HG03066 (cell line): ENCODE measurements around the gene CEP170B.

ENCODE experiments used
- ATAC-seq: cut with Tn5 transposase; IDR thresholded peaks from one replicate; pipeline ENCODE4 v1.9.1; 2021; ENCODE audit warnings: low read depth; ENCODE audit not compliant: unreplicated experiment

The CEP170B gene

DNA sequence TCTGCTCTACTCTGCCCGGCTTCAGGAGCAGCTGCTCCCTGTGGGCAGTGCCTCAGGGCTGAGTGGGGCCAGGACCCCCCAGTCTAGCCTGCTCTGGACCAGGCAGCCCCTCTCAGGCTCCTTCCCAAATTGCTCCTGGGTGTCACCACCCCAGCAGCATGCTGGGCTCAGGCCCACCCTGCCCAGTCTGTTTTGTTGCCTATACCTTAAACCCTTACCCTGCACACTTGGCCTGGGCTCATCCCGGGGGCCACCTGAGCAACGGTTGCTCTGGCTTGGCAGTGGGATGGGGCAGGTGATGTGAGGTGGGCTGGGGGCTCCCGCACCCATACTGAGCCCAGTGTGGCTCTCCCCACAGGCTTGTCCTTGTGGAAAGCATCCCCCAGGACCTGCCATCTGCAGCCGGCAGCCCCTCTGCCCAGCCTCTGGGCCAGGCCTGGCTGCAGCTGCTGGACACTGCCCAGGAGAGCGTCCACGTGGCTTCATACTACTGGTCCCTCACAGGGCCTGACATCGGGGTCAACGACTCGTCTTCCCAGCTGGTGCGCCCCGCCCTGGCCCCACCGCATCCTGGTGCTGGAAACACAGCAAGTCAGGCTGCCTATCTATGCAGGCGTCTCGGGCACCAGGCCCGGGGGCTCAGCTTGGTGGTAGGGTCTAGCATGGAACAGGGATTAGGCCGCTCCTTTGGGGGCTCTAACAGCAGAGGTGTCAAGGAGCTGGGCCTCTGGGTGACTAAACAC, 63.5 kb downstream of the CEP170B start:
- ATAC-seq: no peak

DNA sequence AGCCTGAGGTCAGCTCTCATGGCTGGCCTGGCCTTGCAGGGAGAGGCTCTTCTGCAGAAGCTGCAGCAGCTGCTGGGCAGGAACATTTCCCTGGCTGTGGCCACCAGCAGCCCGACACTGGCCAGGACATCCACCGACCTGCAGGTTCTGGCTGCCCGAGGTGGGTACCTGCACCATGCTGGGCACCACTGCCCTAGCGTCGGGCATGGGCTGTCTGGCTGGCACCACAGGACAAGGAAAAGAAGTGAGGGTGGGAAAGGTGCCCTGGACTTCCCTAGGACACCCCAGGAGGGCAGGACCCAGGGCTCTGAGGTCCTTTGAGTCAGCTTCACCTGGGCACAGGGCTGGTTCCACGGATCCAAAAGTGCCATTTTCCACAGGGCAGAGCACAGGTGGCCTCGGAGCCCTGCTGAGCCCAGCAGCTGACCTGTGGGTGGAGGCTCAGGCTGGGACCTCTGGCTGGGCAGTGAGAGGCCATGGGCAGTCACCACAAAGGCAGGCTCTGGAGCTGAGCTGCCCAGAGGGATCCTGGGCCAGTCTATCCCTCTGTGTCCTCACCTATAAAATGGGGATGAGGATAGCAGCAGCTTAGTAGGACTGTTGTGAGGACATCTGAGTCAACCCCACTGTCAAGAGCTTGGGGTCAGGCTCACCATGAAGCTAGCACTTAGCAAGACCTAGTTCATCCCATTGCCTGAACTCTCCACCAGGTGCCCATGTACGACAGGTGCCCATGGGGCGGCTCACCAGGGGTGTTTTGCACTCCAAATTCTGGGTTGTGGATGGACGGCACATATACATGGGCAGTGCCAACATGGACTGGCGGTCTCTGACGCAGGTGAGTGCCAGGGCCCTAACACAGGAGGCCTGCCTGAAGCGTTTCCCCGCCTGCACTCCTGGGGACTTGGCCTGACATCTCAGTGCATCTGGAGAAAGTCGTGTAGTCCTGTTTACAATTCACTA, 64.5 kb downstream of the CEP170B start:
- no peak for ATAC-seq

DNA sequence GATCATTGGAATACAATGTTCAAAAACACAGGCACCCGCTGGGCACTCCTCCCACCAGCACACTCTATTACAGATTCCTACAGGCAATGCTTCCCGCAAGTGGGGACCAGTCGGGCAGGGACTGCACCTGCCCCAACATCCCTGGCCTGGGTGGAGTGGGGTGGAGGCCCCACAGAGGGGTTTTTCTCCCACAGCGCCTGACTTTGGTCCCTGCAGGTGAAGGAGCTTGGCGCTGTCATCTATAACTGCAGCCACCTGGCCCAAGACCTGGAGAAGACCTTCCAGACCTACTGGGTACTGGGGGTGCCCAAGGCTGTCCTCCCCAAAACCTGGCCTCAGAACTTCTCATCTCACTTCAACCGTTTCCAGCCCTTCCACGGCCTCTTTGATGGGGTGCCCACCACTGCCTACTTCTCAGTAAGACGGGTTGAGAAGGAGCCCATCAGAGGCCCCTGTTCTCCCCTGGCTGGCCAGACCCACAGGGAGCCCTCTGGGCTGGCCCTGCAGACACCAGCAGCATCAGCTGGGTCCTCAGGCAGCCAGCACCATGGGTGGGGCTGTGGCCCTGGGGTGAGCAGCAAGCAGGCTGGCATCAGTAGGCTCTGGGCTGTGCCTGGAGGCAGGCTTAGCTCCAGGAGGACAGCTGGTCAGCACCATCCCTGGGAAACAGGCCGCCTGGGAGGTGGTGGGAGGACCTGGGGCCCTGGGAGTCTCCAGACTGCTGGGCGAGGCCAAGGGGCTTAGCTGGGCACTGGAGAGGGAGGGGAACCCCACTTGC, 65.6 kb downstream of the CEP170B start:
- ATAC-seq: no peak

DNA sequence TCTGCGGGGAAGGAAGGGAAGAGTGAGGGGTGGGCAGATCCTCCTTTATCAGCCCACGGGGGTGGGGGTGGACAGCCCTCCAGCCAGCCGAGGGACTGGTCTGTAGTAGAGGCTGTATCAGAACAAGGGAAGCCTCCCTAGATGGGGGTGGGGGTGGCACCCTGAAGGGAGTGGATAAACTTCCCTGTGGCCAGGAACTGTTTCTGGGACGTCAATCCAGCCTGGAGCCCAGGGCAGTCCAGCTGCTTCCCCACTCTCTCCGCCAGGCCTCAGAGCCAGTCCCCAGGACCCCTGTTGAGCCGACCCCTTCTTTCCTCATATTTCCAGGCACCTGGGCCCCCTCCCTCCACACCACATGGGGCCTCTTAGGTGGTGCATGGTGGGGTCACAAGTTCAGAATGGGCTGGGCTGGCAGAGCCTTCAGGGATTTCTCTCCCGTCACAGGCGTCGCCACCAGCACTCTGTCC, 66.3 kb downstream of the CEP170B start:
- ATAC-seq: no peak

DNA sequence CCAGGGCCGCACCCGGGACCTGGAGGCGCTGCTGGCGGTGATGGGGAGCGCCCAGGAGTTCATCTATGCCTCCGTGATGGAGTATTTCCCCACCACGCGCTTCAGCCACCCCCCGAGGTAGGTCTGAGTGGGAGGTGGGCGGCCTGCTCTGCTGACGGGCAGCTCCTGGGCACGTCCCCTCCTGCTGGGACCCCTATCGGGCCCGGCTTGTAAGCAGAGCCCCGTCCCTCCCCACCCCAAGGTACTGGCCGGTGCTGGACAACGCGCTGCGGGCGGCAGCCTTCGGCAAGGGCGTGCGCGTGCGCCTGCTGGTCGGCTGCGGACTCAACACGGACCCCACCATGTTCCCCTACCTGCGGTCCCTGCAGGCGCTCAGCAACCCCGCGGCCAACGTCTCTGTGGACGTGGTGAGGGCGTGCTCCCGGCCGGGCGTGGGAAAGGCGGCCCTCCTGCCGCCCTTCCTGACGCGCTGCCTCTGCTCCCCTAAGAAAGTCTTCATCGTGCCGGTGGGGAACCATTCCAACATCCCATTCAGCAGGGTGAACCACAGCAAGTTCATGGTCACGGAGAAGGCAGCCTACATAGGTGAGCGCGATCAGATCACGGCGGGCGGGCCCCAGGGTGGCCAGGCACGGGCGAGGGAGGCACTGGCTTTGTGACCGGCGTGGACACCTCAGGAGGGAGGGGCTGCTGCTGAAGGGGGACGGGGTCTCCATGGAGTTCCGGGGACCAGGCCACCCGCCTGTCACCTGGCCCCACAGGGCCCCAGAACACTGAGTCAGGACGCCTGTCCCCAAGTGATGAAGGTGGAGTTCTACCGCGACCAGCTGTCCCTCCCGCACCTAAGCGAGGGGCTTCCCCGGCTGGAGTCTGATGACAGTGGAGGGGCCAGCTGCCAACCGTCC, 67.0 kb downstream of the CEP170B start:
- no peak for ATAC-seq

DNA sequence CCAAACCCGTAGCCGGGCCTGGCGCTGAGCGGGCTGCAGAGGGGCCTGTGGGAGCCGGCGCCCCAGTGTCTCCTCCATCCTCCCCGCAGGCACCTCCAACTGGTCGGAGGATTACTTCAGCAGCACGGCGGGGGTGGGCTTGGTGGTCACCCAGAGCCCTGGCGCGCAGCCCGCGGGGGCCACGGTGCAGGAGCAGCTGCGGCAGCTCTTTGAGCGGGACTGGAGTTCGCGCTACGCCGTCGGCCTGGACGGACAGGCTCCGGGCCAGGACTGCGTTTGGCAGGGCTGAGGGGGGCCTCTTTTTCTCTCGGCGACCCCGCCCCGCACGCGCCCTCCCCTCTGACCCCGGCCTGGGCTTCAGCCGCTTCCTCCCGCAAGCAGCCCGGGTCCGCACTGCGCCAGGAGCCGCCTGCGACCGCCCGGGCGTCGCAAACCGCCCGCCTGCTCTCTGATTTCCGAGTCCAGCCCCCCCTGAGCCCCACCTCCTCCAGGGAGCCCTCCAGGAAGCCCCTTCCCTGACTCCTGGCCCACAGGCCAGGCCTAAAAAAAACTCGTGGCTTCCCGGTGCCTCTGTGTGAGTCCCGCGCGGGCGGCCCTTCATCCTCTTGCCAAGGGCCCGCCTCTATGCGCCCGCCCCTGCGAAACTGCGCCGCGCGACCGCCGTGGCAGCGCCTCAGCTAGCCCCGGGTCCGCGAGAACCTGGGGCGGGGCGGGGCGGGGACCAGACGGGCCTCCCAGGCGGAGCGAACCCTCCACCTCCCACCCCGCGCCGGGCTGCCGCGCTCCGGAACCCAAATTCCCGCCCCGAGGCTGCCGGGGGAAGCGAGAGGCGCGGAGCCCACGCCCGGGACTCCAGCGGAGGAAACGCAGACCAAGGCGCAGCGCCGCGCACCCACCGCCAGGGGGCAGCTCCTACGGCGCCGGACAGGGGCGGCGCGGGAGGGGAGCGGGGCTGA, 67.9 kb downstream of the CEP170B start:
- no peak for ATAC-seq

DNA sequence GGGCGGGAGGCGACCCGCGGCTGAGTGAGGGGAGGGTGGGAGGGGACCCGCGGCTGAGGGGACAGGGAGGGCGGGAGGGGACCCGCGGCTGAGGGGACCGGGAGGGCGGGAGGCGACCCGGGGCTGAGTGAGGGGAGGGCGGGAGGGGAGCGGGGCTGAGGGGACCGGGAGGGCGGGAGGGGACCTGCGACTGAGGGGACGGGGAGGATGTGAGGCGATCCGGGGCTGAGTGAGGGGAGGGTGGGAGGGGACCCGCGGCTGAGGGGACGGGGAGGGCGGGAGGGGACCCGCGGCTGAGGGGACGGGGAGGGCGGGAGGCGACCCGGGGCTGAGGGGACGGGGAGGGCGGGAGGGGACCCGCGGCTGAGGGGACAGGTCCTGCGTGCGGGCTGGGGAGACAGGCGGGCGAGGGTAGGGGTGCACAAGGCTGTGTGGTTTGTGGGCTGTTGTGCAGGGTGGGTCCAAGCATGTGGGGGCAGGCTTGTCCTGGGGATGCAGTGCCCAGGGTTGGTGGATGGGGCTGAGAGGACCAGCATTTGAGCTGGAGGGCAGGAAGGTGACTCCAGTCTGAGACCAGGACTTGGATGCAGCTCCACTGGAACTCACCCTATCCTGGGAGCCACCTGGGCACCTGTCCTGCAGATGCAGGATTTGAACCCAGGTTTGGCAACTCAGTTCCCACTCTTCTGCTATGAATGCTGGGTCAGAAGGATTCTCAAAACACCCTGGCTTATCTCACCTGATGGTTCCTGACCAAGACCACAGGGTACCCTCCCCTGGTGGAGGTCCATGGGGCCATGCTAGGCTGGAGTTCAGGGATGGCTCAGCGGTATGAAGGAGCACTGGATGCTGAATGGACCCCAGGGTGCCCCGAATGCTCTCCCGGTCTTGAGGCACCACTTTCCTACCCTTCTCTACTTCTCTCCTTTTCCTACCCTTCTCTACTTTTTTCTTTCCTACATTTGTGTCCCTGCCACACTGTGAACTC, 69.0 kb downstream of the CEP170B start:
- ATAC-seq: no peak

DNA sequence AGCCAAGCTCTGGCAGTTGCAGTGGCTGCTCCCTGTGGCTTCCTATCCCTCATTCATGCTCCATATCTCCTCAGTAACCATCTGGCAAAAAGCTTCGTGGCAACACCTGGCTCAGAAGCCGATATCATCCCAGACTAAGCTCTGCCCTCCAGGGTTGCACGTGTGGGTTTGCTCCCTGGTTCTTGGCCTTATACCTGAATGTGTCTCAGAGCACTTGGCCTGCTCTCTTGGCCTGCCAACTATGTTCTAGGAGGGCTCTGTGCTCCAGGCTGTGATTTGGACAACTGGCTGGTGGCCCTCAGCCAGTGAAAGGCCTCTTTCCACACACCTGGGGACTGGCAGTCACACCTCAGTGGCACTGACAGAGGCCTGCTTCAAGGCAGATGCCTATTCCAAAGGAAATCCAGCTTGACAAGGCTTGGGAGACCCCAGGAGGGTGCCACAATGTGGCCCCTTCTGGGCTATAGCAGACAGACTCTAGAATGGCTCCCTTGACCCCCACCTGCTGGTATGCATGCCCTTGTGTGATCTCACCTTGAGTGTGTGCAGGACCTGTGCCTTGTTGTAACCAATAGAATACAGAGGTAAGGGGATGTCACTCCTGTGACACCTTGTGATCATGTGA, 70.1 kb downstream of the CEP170B start:
- no peak for ATAC-seq

DNA sequence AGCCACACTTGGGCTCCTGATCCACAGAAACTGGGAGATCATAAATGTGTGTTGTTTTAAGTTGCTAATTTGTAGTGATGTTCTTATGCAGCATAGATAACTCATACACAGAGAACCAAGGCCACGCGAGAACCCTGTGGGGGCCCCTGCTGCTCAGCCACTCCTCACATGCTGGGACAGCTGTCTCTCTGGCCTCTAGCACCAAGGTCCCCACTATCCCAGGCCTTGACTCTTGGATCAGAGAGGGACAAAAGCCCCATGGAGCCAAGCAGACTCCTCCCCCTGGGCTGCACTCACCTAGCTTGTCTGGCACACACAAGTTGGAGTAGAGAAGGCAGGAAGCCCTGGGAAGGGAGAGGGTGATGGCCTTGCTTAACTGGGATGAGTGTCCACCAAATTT, 70.9 kb downstream of the CEP170B start:
- no peak for ATAC-seq

DNA sequence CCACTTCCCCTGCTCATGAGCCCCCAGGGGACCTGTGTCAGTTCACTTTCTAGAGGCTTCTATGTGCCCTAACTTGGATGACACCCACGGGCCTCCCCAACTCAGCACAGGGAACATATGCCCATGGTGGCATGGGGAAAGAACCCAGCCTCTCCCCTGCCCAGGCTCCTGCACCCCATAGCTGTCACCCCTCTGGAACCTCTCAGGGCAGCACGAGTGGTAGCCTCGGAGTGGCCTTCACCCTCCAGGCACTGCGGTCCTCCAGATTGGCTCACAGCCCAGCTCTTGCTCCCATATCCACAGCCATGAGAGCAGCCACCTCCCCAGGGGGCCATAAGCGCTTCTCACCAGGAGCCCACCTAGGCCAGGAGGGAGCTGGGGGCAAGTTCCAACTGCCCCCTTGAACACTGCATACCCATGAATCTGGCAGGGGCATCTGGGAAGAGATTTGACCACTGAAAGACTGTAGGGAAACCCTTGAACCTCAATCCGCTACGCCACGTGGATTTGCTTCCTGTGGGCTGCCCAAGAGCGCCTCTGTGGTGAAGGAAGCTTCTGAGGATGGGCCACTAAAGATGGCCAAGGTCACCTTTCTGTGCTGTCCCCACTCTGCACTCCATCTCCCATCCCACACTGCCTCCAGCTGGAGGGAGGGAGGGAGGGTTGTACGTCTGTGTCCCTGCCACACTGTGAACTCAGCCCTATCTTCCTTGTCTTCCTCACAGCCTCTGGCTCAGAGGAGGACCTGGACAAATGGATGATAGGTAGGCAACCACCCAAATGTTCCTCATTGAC, 71.5 kb downstream of the CEP170B start:
- no peak for ATAC-seq

DNA sequence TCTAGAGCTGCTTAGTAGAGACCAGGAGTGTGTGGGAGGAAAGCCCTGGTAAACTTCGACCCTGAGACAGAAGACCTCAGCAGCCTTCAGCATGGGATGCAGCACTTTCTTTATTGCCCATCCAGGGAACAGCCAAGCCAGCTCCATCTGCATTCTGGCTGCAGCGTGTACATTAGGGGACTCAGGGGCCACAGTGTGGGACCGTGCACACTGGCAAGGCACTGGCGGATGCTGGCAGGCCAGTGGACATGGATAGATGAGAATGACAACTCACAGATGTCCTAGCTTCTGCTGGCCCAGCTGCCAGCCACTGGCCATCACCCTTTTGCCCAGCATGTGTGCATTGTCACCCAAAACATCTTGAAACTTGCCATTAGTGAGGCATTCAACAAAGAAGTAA, 72.1 kb downstream of the CEP170B start:
- ATAC-seq: no peak

DNA sequence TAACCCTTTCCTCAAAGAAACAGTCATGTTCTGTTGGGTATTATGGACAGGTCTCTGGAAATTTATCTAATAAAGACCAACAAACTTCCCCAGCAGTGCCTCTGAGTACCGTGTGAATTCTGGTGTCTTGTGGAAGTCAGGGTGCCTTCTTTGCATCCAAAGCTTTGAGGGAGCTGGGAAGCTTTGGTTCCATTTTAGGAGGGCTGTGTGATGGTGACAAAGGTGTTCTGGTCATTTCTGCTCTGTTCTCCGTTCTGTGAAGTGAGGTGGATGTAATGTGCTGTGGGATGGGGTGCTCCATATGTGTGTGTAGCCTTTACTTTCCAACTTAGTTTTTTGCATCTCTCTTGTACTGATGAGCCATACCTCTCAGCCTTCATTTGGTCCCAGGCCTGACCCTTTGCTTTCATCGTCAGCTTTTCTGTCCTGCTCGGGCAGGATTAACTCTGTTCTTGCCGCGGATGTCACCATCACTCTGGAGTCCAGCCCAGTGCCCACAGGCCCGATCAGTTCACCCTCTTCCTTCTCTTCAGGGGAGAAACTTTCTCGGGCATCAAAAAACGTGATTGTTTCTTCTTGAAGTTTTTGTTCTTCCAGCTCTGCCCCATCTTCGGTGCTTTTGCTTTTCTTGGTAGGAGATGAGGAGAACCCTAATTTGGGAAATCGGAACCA, 72.8 kb downstream of the CEP170B start:
- ATAC-seq: no peak

DNA sequence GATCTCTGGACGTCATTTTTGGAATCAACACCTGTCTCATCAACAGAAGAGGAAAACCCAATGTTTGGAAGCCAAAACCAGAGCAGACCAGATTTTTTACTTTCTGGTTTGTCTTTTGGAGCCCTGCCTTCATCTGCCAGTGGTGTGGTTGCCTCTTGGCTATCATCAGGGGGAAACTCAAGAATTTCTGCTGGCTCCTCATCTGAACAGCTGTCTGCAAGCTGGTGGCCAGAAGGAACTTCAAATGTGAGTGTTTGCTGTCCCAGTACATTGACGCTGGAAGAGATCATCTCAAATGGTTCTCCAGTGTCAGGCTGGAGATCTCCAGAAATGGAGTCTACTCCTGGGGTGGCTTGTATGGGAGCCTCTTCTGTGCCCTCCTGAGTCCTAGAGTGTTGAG, 73.4 kb downstream of the CEP170B start:
- no peak for ATAC-seq

DNA sequence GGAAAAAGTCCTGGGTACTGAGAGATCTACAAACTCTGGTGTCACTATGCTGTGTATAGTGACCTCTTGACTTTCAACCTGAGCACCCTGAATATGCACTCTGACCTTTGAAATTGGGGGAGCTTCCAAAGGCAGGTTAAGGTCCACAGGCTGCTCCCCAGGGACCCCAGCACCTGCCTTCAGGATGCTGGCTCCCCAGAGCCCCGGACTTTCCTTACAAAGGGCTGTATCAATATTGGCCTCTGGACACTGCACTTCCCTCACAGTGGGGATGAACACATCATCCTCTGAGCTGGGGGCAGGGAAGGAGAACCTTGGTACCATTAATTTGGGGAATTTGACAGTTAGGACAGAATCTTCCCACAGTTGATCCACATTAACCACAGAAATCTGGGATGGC, 73.9 kb downstream of the CEP170B start:
- no peak for ATAC-seq

DNA sequence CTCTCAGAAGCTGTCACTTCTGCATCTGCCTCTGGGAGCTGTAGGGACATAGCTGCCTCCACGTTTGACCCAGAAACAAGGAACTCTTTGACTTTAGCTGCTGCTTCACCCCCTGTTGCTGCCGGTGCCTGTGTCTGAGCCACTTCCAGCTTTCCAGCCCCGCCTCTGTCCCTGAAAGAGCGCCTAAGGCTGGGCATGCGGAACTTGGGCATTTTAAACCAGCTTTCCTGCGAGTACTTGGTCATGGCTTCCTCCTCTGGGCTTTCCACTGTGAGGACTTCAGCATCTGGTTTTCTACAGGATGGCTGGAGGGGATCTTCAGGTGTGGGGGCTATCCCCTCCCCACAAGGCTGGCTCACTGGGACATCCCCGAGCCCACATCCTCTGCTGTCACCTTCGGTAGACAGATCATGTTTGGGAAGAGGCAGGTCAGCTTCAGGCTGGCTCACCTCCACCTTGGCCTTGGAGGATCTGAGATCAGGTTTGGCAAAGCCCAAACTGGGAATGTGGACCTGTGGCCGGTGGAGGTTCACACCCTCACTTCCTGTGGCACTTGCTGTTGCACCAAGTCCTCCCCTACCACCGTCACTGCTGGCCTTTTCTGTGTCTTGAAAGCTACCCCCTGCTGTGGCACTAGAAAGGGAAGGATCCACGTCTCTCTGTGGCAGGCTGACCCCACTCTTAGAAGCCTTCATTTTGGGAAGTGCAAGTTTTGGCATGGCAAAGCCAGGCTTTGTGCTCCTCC, 74.8 kb downstream of the CEP170B start:
- no peak for ATAC-seq
